HepG2 (cell line): ENCODE measurements around the gene DSG2. TPM values are rescaled to one million over a fixed set of nuclear protein-coding genes. Genes with fewer than 3 reads are reported as not detected.

Source experiments
- AHDC1 ChIP-seq: sonication (generic); formaldehyde crosslinking; IDR thresholded peaks from 2 replicates; pipeline ENCODE4 v1.5.1; 2020; ENCODE audit warnings: mild to moderate bottlenecking, missing genetic modification reagents, borderline replicate concordance
- ATF2 ChIP-seq: sonication (generic); formaldehyde crosslinking; IDR thresholded peaks from 2 replicates; pipeline ENCODE4 v1.4.0; 2020; ENCODE audit warnings: missing genetic modification reagents
- CTCF ChIP-seq: sonication (generic); formaldehyde crosslinking; IDR thresholded peaks from 2 replicates; pipeline ENCODE4 v1.5.0; 2020; ENCODE audit warnings: mild to moderate bottlenecking, missing genetic modification reagents, moderate library complexity
- DDIT3 ChIP-seq: sonication (generic); formaldehyde crosslinking; IDR thresholded peaks from 2 replicates; pipeline ENCODE4 v1.4.0; 2020; ENCODE audit warnings: mild to moderate bottlenecking, missing genetic modification reagents
- ETV6 ChIP-seq: sonication (generic); formaldehyde crosslinking; conservative IDR thresholded peaks from 2 replicates; pipeline ENCODE4 v1.4.0; 2020; ENCODE audit warnings: missing genetic modification reagents
- HOXA3 ChIP-seq: sonication (generic); formaldehyde crosslinking; IDR thresholded peaks from 2 replicates; pipeline ENCODE4 v1.5.0; 2020; ENCODE audit warnings: missing genetic modification reagents
- NCOR1 ChIP-seq: fragments of 200-600 bp; sonication (generic); IDR thresholded peaks from 2 replicates; pipeline ENCODE4 v1.7.0; 2017; ENCODE audit warnings: antibody characterized with exemption, low read length, borderline replicate concordance
- POGK ChIP-seq: sonication (generic); formaldehyde crosslinking; conservative IDR thresholded peaks from 2 replicates; pipeline ENCODE4 v1.8.0; 2022; ENCODE audit warnings: mild to moderate bottlenecking, moderate library complexity, missing genetic modification reagents
- SKI ChIP-seq: fragments of 450-650 bp; IDR thresholded peaks from one replicate; pipeline ENCODE4 v1.6.1; 2018; ENCODE audit warnings: mild to moderate bottlenecking; ENCODE audit not compliant: partially characterized antibody
- TFAP4 ChIP-seq: sonication (generic); IDR thresholded peaks from 2 replicates; pipeline ENCODE4 v1.6.1; 2016; ENCODE audit warnings: low read depth, borderline replicate concordance
- TFDP2 ChIP-seq: sonication (generic); formaldehyde crosslinking; IDR thresholded peaks from 2 replicates; pipeline ENCODE4 v1.4.0; 2020; ENCODE audit warnings: missing genetic modification reagents
- TOPORS ChIP-seq: sonication (generic); formaldehyde crosslinking; IDR thresholded peaks from 2 replicates; pipeline ENCODE4 v1.8.0; 2023; ENCODE audit warnings: mild to moderate bottlenecking, missing genetic modification reagents
- ZNF569 ChIP-seq: sonication (generic); formaldehyde crosslinking; IDR thresholded peaks from 2 replicates; pipeline ENCODE4 v1.5.0; 2020; ENCODE audit warnings: mild to moderate bottlenecking, missing genetic modification reagents, moderate library complexity, borderline replicate concordance
- ZNF883 ChIP-seq: sonication (generic); formaldehyde crosslinking; IDR thresholded peaks from 2 replicates; pipeline ENCODE4 v1.5.1; 2020; ENCODE audit warnings: mild to moderate bottlenecking, missing genetic modification reagents; ENCODE audit errors: not compliant biosample characterization
- polyA plus RNA-seq, 8 experiments: library from polyadenylated mRNA; depleted of rRNA in 3 of 8; stranded (reverse) in 7 of 8; unstranded in 1 of 8; fragments of >200 nt; fragmentation: Illumina TruSeq in 4 of 8; extraction: Trizol in 4 of 8; gene quantifications; 2 replicates each; pipeline versions ENCODE4 v1.2.1 to v1.2.3, GENCODE V29; 2011 to 2016; ENCODE audit warnings: low read depth in 4 of 8, missing spikeins in 1 of 8, mixed read lengths in 1 of 8; ENCODE audit not compliant: insufficient read depth in 1 of 8
- total RNA-seq, 5 experiments: library from RNA; depleted of rRNA; stranded (reverse); fragments of >200 nt; fragmentation: Illumina TruSeq; extraction: Trizol; gene quantifications; 2 replicates each; pipeline ENCODE4 v1.2.3, GENCODE V29; 2016; ENCODE audit warnings: low read depth in 1 of 5

The DSG2 gene
- total and polyA plus RNA-seq, 2 of the 13 experiments (the other 11 are each of a cell fraction or from before 2014, with no cell fraction given), result 23.3 to 66.7 TPM

- peak; percentile 84 for TF ChIP-seq POGK
- peak; percentile 80; the same call in 1 of the 2 replicates for TF ChIP-seq TOPORS (CRISPR knock-in tag)
- no peak for TF ChIP-seq ZNF883 (CRISPR knock-in tag)
- TF ChIP-seq CTCF (CRISPR knock-in tag), result no peak
- peak; percentile 99 for TF ChIP-seq ATF2 (CRISPR knock-in tag)
- TF ChIP-seq ZNF569 (CRISPR knock-in tag), result no peak
- TF ChIP-seq HOXA3 (CRISPR knock-in tag), result peak; percentile 72; the same call in 1 of the 2 replicates
- TF ChIP-seq TFDP2 (CRISPR knock-in tag), result peak; percentile 58; the same call in 1 of the 2 replicates
- peak; percentile 90; the same call in 1 of the 2 replicates for TF ChIP-seq AHDC1 (CRISPR knock-in tag)
- peak; percentile 97 for TF ChIP-seq NCOR1
- TF ChIP-seq SKI, result peak; percentile 92
- TF ChIP-seq DDIT3 (CRISPR knock-in tag), result no peak
- 0 out of 2 replicates have a peak, but pooled peaks have one; percentile 40 for TF ChIP-seq ETV6 (CRISPR knock-in tag)
- peak; percentile 68; the same call in 1 of the 2 replicates for TF ChIP-seq TFAP4
Observed at GRCh38 chr18:31512203-31512764, 14.3 kb downstream of the DSG2 start (continued).
